NB4 (cell line): ENCODE measurements around the gene ITGA1.

Experiments
- DNase-seq: peaks from one replicate; pipeline ENCODE4 v3.0.0; 2010; ENCODE audit warnings: low read depth
- H3K4me3 ChIP-seq: one replicate; pipeline ENCODE4 v1.5.1; 2011; ENCODE audit warnings: mild to moderate bottlenecking, low read depth, low read length, moderate library complexity
- MAX ChIP-seq: IDR thresholded peaks from 2 replicates; pipeline ENCODE4 v1.6.1; 2011; ENCODE audit warnings: low read depth, low read length
- MYC ChIP-seq: IDR thresholded peaks from 2 replicates; pipeline ENCODE4 v1.6.1; 2011; ENCODE audit warnings: low read depth, low read length
- POLR2A ChIP-seq: IDR thresholded peaks from 2 replicates; pipeline ENCODE4 v1.6.1; 2011; ENCODE audit warnings: mild to moderate bottlenecking; ENCODE audit not compliant: insufficient read length; ENCODE audit errors: extremely low read depth
- TF ChIP-seq, protein P1 (sequence below): IDR thresholded peaks from one replicate; pipeline ENCODE4 v1.5.1; 2012; ENCODE audit warnings: low read depth, low read length

ITGA1 gene

GRCh38 chr5:52987711-52988331 is 200.1 kb downstream of the ITGA1 start:
- no peak for TF ChIP-seq MYC
- no peak for TF ChIP-seq MAX
- no peak overlapping the region for H3K4me3 ChIP-seq
- DNase-seq = no peak

- no peak overlapping the region for H3K4me3 ChIP-seq
- TF ChIP-seq POLR2A = no peak
- no peak for TF ChIP-seq MAX
- TF ChIP-seq, protein P1, sequence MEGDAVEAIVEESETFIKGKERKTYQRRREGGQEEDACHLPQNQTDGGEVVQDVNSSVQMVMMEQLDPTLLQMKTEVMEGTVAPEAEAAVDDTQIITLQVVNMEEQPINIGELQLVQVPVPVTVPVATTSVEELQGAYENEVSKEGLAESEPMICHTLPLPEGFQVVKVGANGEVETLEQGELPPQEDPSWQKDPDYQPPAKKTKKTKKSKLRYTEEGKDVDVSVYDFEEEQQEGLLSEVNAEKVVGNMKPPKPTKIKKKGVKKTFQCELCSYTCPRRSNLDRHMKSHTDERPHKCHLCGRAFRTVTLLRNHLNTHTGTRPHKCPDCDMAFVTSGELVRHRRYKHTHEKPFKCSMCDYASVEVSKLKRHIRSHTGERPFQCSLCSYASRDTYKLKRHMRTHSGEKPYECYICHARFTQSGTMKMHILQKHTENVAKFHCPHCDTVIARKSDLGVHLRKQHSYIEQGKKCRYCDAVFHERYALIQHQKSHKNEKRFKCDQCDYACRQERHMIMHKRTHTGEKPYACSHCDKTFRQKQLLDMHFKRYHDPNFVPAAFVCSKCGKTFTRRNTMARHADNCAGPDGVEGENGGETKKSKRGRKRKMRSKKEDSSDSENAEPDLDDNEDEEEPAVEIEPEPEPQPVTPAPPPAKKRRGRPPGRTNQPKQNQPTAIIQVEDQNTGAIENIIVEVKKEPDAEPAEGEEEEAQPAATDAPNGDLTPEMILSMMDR = no peak
- TF ChIP-seq MYC = no peak
- DNase-seq = no peak
These were observed 200.8 kb downstream of the ITGA1 start for GRCh38 chr5:52988335-52989024.

GRCh38 chr5:52989025-52989780 is 201.5 kb downstream of the ITGA1 start, which contains the start of gene ITGA2:
Gene ITGA2 (plus strand): TSS chr5:52989352. CDS start chr5:52989469, 117 bp downstream.
- TF ChIP-seq POLR2A (no peak), MAX (no peak), MYC (no peak)
- TF ChIP-seq, protein P1 = no peak
- DNase-seq = peak; percentile 9
- H3K4me3 ChIP-seq = peak within 1 kb of the TSS; percentile 16

DNA sequence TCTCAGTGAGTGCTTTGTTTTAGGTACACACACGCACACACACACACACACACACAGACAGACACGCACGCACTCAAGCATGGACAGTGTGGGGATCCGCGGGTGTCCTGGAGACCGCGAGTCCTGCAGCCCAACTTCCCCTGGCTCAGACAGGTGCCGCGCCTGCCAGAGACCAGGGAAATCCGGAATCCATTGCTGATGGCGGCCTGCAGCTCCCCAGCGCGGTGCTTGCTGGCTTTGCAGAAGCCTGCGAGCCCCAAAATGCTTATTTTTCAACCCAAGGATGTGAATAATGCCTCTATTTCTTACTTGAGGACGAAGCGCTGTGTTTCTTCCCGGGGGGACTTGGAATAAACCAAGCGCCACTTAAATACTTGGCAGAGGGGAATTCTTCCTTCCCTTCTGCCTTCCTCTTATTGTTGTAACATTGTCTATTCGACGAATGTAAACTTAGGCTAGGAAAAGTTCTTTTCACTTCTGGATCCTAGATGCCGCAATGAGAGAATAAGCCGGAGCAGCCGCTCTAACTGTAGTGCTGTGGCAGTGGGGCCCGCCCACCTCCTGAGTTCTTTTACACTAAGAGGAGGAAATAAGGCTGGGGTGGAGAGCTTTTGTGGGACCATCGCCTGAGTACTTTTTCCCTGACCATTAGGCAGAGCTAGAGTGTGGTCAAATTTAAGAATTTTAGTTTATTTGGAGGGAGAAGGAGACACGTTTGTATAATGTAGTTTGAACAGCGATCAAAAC is 202.2 kb downstream of the ITGA1 start:
- H3K4me3 ChIP-seq = no peak overlapping the region
- DNase-seq = no peak
- TF ChIP-seq, protein P1 = peak; percentile 1
- TF ChIP-seq MAX = no peak

DNA sequence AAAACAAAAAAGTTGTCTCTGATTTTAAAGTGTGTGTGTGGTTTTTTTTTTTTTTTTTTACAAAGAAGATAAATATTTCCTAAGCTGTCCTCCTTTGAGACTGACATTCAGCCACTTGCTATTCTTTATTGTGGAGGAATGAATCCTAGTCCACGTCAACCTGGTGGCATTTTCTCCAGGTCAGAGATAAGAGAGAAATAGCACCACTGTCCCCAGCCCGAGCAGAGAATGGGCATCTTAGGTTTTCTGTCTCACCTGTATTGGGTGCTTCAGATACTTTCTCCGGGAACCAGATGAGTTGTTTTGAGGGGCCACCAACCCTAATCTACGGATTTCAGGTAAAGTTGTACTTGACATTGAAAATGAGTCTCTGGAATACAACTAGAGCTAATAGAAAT is 202.8 kb downstream of the ITGA1 start:
- H3K4me3 ChIP-seq = no peak overlapping the region
- no peak for DNase-seq
- TF ChIP-seq, protein P1 = no peak
- TF ChIP-seq MAX (no peak), POLR2A (no peak), MYC (no peak)
